Measurements from ENCODE around the gene IL1RN. TPM values are rescaled to one million over a fixed set of nuclear protein-coding genes. Genes with fewer than 3 reads are reported as not detected.
A peak's percentile ranks its signal among the peaks of the same experiment; 100 is the strongest.

The IL1RN gene
- total RNA-seq, 2 donors from 2014 or later, result 0.60 to 1.5 TPM

- ATAC-seq (peak in 1 of 2 donors; percentile 75), DNase-seq (no peak)
- intact Hi-C loops (cut with DNase I), result no loop called here
Observed at GRCh38 chr2:113167115-113167932, 39.9 kb downstream of the IL1RN start.

GRCh38 chr2:113167962-113168340 lies 40.6 kb downstream of the IL1RN start:
- no peak for DNase-seq
- ATAC-seq, result no peak
- intact Hi-C loops (cut with DNase I), result no loop called here

- DNase-seq (no peak), ATAC-seq (no peak)
- intact Hi-C loops (cut with DNase I), result no loop called here
Observed at GRCh38 chr2:113169002-113169530, 41.7 kb downstream of the IL1RN start.

GRCh38 chr2:113169586-113169985 lies 42.2 kb downstream of the IL1RN start:
- no peak for DNase-seq
- no peak for ATAC-seq
- intact Hi-C loops (cut with DNase I), result no loop called here

- ATAC-seq (no peak), DNase-seq (no peak)
- intact Hi-C loops (cut with DNase I), result no loop called here
Observed at GRCh38 chr2:113171334-113172075, 44.1 kb downstream of the IL1RN start.

GRCh38 chr2:113172721-113173541 lies 45.5 kb downstream of the IL1RN start:
- DNase-seq (no peak), ATAC-seq (no peak)
- intact Hi-C loops (cut with DNase I), result no loop called here

GRCh38 chr2:113173542-113174375 lies 46.4 kb downstream of the IL1RN start, which contains the start of gene PSD4:
Gene PSD4 (plus strand): TSS chr2:113173971. CDS start chr2:113182457, 8,486 bp downstream.
- DNase-seq (peak; percentile 68), ATAC-seq (peak; percentile 79 to 81)
- intact Hi-C loops (cut with DNase I), result no loop called here

- DNase-seq, result no peak
- no peak for ATAC-seq
- intact Hi-C loops (cut with DNase I), result no loop called here
Observed at GRCh38 chr2:113174376-113174750, 47.0 kb downstream of the IL1RN start.

- DNase-seq (no peak), ATAC-seq (peak; percentile 39 to 53)
- intact Hi-C loops (cut with DNase I), result no loop called here
Observed at GRCh38 chr2:113175042-113175628, 47.7 kb downstream of the IL1RN start.

- ATAC-seq, result no peak
- intact Hi-C loops (cut with DNase I), result no loop called here
- no peak for DNase-seq
Observed at GRCh38 chr2:113175736-113176695, 48.6 kb downstream of the IL1RN start.

GRCh38 chr2:113176696-113177355 lies 49.4 kb downstream of the IL1RN start:
- DNase-seq, result no peak
- no peak for ATAC-seq
- intact Hi-C loops (cut with DNase I), result no loop called here

- ATAC-seq (no peak), DNase-seq (no peak)
- intact Hi-C loops (cut with DNase I), result no loop called here
Observed at GRCh38 chr2:113178069-113178746, 50.8 kb downstream of the IL1RN start.

- ATAC-seq (no peak), DNase-seq (no peak)
- intact Hi-C loops (cut with DNase I), result no loop called here
Observed at GRCh38 chr2:113178891-113179290, 51.5 kb downstream of the IL1RN start.

GRCh38 chr2:113179446-113180045 lies 52.1 kb downstream of the IL1RN start:
- ATAC-seq (no peak), DNase-seq (no peak)
- intact Hi-C loops (cut with DNase I), result no loop called here

GRCh38 chr2:113180131-113180946 lies 52.9 kb downstream of the IL1RN start:
- intact Hi-C loops (cut with DNase I), result no loop called here
- ATAC-seq (no peak), DNase-seq (no peak)
